ENCODE measurements around the gene TFDP2. TPM values are rescaled to one million over a fixed set of nuclear protein-coding genes. Genes with fewer than 3 reads are reported as not detected.
"Not testable (repeated sequence)": the region's sequence is repeated elsewhere in the genome, so short reads cannot be mapped to it uniquely, and the experiment has no call there.

TFDP2 gene
- total RNA-seq, 1 donor = 93.7 TPM

GRCh38 chr3:141933421-141934300 lies 215.7 kb downstream of the TFDP2 start:
- no peak for TF ChIP-seq CTCF (IDR thresholded peaks at IDR 0.05; ENCODE audit: insufficient read depth, low read depth, low read length)
- DNase-seq (ENCODE audit: low read depth) = no peak
- H3K4me3 ChIP-seq (ENCODE audit: low read depth, low read length) = no peak overlapping the region

- no peak for TF ChIP-seq CTCF (IDR thresholded peaks at IDR 0.05; ENCODE audit: insufficient read depth, low read depth, low read length)
- no peak overlapping the region for H3K4me3 ChIP-seq (ENCODE audit: low read depth, low read length)
- no peak for DNase-seq (ENCODE audit: low read depth)
These were observed 218.5 kb downstream of the TFDP2 start for GRCh38 chr3:141930801-141931200.

- no peak for DNase-seq (ENCODE audit: low read depth)
- no peak overlapping the region for H3K4me3 ChIP-seq (ENCODE audit: low read depth, low read length)
- TF ChIP-seq CTCF (IDR thresholded peaks at IDR 0.05; ENCODE audit: insufficient read depth, low read depth, low read length) = no peak
These were observed 219.9 kb downstream of the TFDP2 start for GRCh38 chr3:141929341-141929995.

- no peak for DNase-seq (ENCODE audit: low read depth)
- no peak overlapping the region for H3K4me3 ChIP-seq (ENCODE audit: low read depth, low read length)
- no peak for TF ChIP-seq CTCF (IDR thresholded peaks at IDR 0.05; ENCODE audit: insufficient read depth, low read depth, low read length)
These were observed 220.6 kb downstream of the TFDP2 start for GRCh38 chr3:141928631-141929270.

GRCh38 chr3:141926929-141927328 lies 222.4 kb downstream of the TFDP2 start:
- no peak for DNase-seq (ENCODE audit: low read depth)
- H3K4me3 ChIP-seq (ENCODE audit: low read depth, low read length) = no peak overlapping the region
- no peak for TF ChIP-seq CTCF (IDR thresholded peaks at IDR 0.05; ENCODE audit: insufficient read depth, low read depth, low read length)

- not testable (repeated sequence) for H3K4me3 ChIP-seq (ENCODE audit: low read depth, low read length); DNase-seq (ENCODE audit: low read depth)
These were observed 223.7 kb downstream of the TFDP2 start for GRCh38 chr3:141925677-141926076.

GRCh38 chr3:141921316-141921715 lies 228.0 kb downstream of the TFDP2 start:
- no peak overlapping the region for H3K4me3 ChIP-seq (ENCODE audit: low read depth, low read length)
- TF ChIP-seq CTCF (IDR thresholded peaks at IDR 0.05; ENCODE audit: insufficient read depth, low read depth, low read length) = no peak
- no peak for DNase-seq (ENCODE audit: low read depth)

Measured in fibroblast of villous mesenchyme (primary cell).